Measurements from ENCODE around the gene ARHGEF16.

ARHGEF16 gene

GRCh38 chr1:3502641-3503524 is 48.4 kb downstream of the ARHGEF16 start:
- no peaks in the 10 kb centered on the region for H3K9me3 ChIP-seq (ENCODE audit: severe bottlenecking)
- no peaks in the 10 kb centered on the region for H3K36me3 ChIP-seq (ENCODE audit: low read depth)
- H3K4me3 ChIP-seq (ENCODE audit: severe bottlenecking) = no peak overlapping the region
- DNase-seq (ENCODE audit: low spot score) (no peak), ATAC-seq (ENCODE audit: low read depth) (no peak)
- TF ChIP-seq, protein P1, sequence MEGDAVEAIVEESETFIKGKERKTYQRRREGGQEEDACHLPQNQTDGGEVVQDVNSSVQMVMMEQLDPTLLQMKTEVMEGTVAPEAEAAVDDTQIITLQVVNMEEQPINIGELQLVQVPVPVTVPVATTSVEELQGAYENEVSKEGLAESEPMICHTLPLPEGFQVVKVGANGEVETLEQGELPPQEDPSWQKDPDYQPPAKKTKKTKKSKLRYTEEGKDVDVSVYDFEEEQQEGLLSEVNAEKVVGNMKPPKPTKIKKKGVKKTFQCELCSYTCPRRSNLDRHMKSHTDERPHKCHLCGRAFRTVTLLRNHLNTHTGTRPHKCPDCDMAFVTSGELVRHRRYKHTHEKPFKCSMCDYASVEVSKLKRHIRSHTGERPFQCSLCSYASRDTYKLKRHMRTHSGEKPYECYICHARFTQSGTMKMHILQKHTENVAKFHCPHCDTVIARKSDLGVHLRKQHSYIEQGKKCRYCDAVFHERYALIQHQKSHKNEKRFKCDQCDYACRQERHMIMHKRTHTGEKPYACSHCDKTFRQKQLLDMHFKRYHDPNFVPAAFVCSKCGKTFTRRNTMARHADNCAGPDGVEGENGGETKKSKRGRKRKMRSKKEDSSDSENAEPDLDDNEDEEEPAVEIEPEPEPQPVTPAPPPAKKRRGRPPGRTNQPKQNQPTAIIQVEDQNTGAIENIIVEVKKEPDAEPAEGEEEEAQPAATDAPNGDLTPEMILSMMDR (IDR thresholded peaks at IDR 0.05; ENCODE audit: poor library complexity, severe bottlenecking) = no peak
- H3K27ac ChIP-seq (ENCODE audit: poor library complexity, severe bottlenecking) = no peak overlapping the region
- peaks cover 12% of the 10 kb centered on the region for H3K4me1 ChIP-seq (ENCODE audit: insufficient read depth, poor library complexity, severe bottlenecking)
- no peaks in the 10 kb centered on the region for H3K27me3 ChIP-seq (ENCODE audit: insufficient read depth, poor library complexity, severe bottlenecking)

- TF ChIP-seq, protein P1 (IDR thresholded peaks at IDR 0.05; ENCODE audit: poor library complexity, severe bottlenecking) = no peak
- Histone ChIP-seq H3K27ac (ENCODE audit: poor library complexity, severe bottlenecking) (peak overlapping the region; percentile 35), H3K9me3 (ENCODE audit: severe bottlenecking) (no peaks in the 10 kb centered on the region), H3K4me1 (ENCODE audit: insufficient read depth, poor library complexity, severe bottlenecking) (peaks cover 12% of the 10 kb centered on the region), H3K36me3 (ENCODE audit: low read depth) (no peaks in the 10 kb centered on the region), H3K27me3 (ENCODE audit: insufficient read depth, poor library complexity, severe bottlenecking) (no peaks in the 10 kb centered on the region), H3K4me3 (ENCODE audit: severe bottlenecking) (no peak overlapping the region)
- DNase-seq (ENCODE audit: low spot score) = no peak
- ATAC-seq (ENCODE audit: low read depth) = no peak
Observed at GRCh38 chr1:3503525-3503886, 49.0 kb downstream of the ARHGEF16 start.

DNA sequence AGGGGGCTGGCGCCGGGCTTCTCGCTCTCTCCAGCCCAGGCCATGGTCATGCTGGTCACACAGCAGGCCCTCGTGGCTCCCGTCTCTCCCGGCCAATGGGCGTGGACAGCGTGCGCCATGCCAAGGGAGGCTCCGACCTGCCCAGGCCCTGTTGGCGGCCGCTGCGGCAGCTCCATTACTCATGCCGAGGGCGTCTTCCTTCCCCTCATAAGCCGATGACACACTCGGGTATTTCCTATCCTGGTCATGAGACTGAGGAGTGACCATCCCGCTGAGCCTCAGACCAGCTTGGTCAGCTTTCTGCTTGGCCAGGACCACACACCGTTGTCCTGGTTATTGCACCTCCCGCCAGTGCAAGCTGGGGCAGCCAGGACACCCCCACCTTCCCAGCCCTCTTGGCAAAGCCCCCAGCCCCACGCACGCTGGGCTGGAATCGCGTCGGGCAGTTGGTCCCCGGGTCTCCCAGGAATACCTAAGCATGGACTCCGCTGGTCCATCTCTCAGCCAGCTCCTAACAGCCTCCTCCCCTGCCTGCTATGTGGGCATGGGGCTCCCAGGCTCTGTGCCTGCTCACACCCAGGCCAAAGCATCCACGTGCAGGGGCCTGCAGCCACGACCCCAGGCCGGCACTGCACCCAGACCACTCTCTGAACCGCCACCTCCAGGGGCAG is 49.8 kb downstream of the ARHGEF16 start:
- H3K4me3 ChIP-seq (ENCODE audit: severe bottlenecking) = no peak overlapping the region
- TF ChIP-seq, protein P1 (IDR thresholded peaks at IDR 0.05; ENCODE audit: poor library complexity, severe bottlenecking) = no peak
- H3K27me3 ChIP-seq (ENCODE audit: insufficient read depth, poor library complexity, severe bottlenecking) = no peaks in the 10 kb centered on the region
- DNase-seq (ENCODE audit: low spot score) (no peak), ATAC-seq (ENCODE audit: low read depth) (peak; percentile 89)
- H3K4me1 ChIP-seq (ENCODE audit: insufficient read depth, poor library complexity, severe bottlenecking) = peaks cover 12% of the 10 kb centered on the region
- H3K36me3 ChIP-seq (ENCODE audit: low read depth) = no peaks in the 10 kb centered on the region
- peak overlapping the region; percentile 35 for H3K27ac ChIP-seq (ENCODE audit: poor library complexity, severe bottlenecking)
- H3K9me3 ChIP-seq (ENCODE audit: severe bottlenecking) = no peaks in the 10 kb centered on the region

- Histone ChIP-seq H3K27me3 (ENCODE audit: insufficient read depth, poor library complexity, severe bottlenecking) (no peaks in the 10 kb centered on the region), H3K9me3 (ENCODE audit: severe bottlenecking) (no peaks in the 10 kb centered on the region), H3K4me1 (ENCODE audit: insufficient read depth, poor library complexity, severe bottlenecking) (peaks cover 12% of the 10 kb centered on the region), H3K36me3 (ENCODE audit: low read depth) (no peaks in the 10 kb centered on the region), H3K4me3 (ENCODE audit: severe bottlenecking) (no peak overlapping the region), H3K27ac (ENCODE audit: poor library complexity, severe bottlenecking) (peak overlapping the region; percentile 35)
- no peak for ATAC-seq (ENCODE audit: low read depth)
- TF ChIP-seq, protein P1 (IDR thresholded peaks at IDR 0.05; ENCODE audit: poor library complexity, severe bottlenecking) = no peak
- no peak for DNase-seq (ENCODE audit: low spot score)
Observed at GRCh38 chr1:3504822-3505153, 50.3 kb downstream of the ARHGEF16 start.

DNA sequence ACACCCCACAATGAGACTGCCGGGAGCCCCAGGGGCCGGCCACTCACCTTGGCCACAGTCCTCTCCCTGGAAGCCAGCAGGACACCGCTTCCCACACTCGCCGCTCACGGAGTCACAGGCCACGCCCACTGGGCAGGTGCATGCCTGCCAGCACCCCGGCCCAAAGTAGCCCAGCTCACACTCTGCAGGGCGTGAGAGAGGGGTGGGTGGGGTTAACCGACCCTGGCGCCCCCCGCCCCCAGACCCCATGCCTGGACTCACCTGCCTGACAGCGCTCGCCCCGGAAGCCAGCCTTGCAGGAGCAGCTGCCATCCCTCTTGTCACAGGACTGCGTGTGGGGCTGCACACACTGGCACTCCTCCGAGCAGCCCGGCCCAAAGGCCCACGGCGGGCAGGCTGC is 50.7 kb downstream of the ARHGEF16 start:
- DNase-seq (ENCODE audit: low spot score) = no peak
- no peak for ATAC-seq (ENCODE audit: low read depth)
- no peaks in the 10 kb centered on the region for H3K27me3 ChIP-seq (ENCODE audit: insufficient read depth, poor library complexity, severe bottlenecking)
- H3K4me1 ChIP-seq (ENCODE audit: insufficient read depth, poor library complexity, severe bottlenecking) = peaks cover 12% of the 10 kb centered on the region
- TF ChIP-seq, protein P1 (IDR thresholded peaks at IDR 0.05; ENCODE audit: poor library complexity, severe bottlenecking) = no peak
- H3K9me3 ChIP-seq (ENCODE audit: severe bottlenecking) = no peaks in the 10 kb centered on the region
- H3K27ac ChIP-seq (ENCODE audit: poor library complexity, severe bottlenecking) = no peak overlapping the region
- H3K4me3 ChIP-seq (ENCODE audit: severe bottlenecking) = no peak overlapping the region
- H3K36me3 ChIP-seq (ENCODE audit: low read depth) = no peaks in the 10 kb centered on the region
